ENCODE data around the gene NLGN1.
"Not testable (repeated sequence)": the region's sequence is repeated elsewhere in the genome, so short reads cannot be mapped to it uniquely, and the experiment has no call there.

The NLGN1 gene

GRCh38 chr3:174220775-174221554 is 823.4 kb downstream of the NLGN1 start:
- DNase-seq (no peak), ATAC-seq (no peak)

GRCh38 chr3:174223042-174223441 is 825.5 kb downstream of the NLGN1 start:
- DNase-seq (no peak), ATAC-seq (no peak)

- ATAC-seq (no peak), DNase-seq (no peak)
Observed at GRCh38 chr3:174223626-174224025, 826.1 kb downstream of the NLGN1 start.

- DNase-seq (no peak), ATAC-seq (no peak)
Observed at GRCh38 chr3:174229916-174230315, 832.4 kb downstream of the NLGN1 start.

- DNase-seq, ATAC-seq: not testable (repeated sequence)
Observed at GRCh38 chr3:174232028-174232657, 834.6 kb downstream of the NLGN1 start.

GRCh38 chr3:174232658-174233429 is 835.3 kb downstream of the NLGN1 start:
- DNase-seq = no peak
- no peak for ATAC-seq

- ATAC-seq = no peak
Observed at GRCh38 chr3:174233511-174233910, 836.0 kb downstream of the NLGN1 start.

GRCh38 chr3:174242311-174243041 is 844.9 kb downstream of the NLGN1 start:
- ATAC-seq (no peak), DNase-seq (no peak)

More at GRCh38 chr3:174233511-174233910, 836.0 kb downstream of the NLGN1 start:
- no peak for DNase-seq

- DNase-seq = no peak
- no peak for ATAC-seq
Observed at GRCh38 chr3:174243171-174243570, 845.6 kb downstream of the NLGN1 start.

- no peak for ATAC-seq
- DNase-seq = no peak
Observed at GRCh38 chr3:174247687-174248152, 850.2 kb downstream of the NLGN1 start.

GRCh38 chr3:174251681-174252080 is 854.1 kb downstream of the NLGN1 start:
- DNase-seq (no peak), ATAC-seq (no peak)

GRCh38 chr3:174253196-174253823 is 855.8 kb downstream of the NLGN1 start:
- no peak for DNase-seq
- peak; percentile 32 for ATAC-seq

- ATAC-seq (no peak), DNase-seq (no peak)
Observed at GRCh38 chr3:174253940-174254339, 856.4 kb downstream of the NLGN1 start.

GRCh38 chr3:174255454-174255853 is 857.9 kb downstream of the NLGN1 start:
- ATAC-seq (no peak), DNase-seq (no peak)

- ATAC-seq (no peak), DNase-seq (no peak)
Observed at GRCh38 chr3:174266476-174266875, 868.9 kb downstream of the NLGN1 start.

- ATAC-seq (no peak), DNase-seq (no peak)
Observed at GRCh38 chr3:174268061-174268460, 870.5 kb downstream of the NLGN1 start.

- ATAC-seq = no peak
Observed at GRCh38 chr3:174268586-174268985, 871.0 kb downstream of the NLGN1 start.

GRCh38 chr3:174270841-174271240 is 873.3 kb downstream of the NLGN1 start:
- ATAC-seq (no peak), DNase-seq (no peak)

More at GRCh38 chr3:174268586-174268985, 871.0 kb downstream of the NLGN1 start:
- no peak for DNase-seq

- DNase-seq = no peak
- ATAC-seq = no peak
Observed at GRCh38 chr3:174275336-174275735, 877.8 kb downstream of the NLGN1 start.

- ATAC-seq = no peak
Observed at GRCh38 chr3:174276826-174277225, 879.3 kb downstream of the NLGN1 start.

GRCh38 chr3:174278094-174278493 is 880.5 kb downstream of the NLGN1 start:
- no peak for DNase-seq
- ATAC-seq = no peak

More at GRCh38 chr3:174276826-174277225, 879.3 kb downstream of the NLGN1 start:
- no peak for DNase-seq

GRCh38 chr3:174280186-174280585 is 882.6 kb downstream of the NLGN1 start:
- DNase-seq (no peak), ATAC-seq (no peak)
